HS-5 (cell line): ENCODE data around the gene LRFN4.

ENCODE experiments used
- DNase-seq: peaks from one replicate; pipeline ENCODE4 v3.0.0-alpha.2; 2012; ENCODE audit warnings: low read depth

The LRFN4 gene

DNA sequence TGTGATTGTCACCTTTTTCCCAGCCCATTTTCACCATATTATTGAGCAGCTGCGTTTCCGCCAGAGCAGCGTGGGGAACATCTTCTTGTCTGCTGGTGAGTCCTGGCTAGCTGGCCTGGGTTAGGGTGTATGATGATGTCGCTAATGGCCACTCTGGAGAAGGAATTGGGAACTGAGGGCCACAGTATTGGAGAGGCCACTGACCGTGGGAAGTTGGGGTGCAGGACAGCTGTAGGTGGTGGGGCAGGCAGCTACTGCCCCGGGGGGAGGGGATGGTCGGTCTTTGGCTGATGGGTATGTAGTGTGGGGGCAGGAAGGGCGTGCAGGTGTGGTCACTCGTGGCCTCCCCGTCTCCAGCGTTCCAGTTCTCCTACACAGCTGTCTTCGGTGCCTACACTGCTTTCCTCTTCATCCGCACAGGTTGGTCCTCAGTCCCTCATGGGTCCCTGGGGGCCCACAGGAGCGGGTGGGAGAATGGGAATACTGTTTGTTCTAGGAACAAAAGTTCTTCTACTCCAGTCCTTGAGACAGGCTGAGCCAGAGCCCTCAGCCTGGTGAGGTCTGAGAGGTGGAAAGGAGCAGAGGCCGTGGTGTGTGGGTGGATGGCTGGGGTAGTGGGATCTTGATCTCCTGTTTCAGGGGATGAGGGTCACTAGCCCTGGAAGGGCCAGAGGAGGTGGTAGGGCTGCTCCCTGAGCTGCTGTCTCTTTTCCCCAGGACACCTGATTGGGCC, 11.6 kb upstream of the LRFN4 start:
- no peak for DNase-seq

DNA sequence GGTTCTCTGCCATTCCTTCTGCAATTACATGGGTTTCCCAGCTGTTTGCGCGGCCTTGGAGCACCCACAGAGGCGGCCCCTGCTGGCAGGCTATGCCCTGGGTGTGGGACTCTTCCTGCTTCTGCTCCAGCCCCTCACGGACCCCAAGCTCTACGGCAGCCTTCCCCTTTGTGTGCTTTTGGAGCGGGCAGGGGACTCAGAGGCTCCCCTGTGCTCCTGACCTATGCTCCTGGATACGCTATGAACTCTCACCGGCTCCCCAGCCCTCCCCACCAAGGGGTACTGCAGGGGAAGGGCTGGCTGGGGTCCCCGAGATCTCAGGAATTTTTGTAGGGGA, 11.0 kb upstream of the LRFN4 start:
- no peak for DNase-seq

DNA sequence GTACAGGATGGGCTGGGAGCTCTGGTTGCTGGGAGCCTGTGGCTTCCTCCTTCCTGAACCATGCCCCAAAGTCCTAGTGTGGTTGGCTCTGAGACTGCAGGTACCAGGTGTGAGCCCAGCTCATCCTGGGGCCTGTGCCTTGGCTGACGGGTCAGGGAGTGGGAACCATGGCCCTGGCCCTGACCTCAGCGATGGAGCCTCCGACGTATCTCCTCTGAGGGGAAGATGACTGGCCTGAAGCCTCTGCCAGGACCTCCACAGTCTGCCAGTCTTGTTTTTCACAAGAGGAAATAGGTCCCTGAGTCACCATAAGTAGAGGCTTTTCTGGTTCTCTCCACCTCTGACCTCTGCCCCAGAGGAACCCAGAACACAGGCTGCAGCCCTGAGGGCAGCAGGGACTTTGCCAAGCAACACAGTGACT, 10.2 kb upstream of the LRFN4 start:
- no peak for DNase-seq

DNA sequence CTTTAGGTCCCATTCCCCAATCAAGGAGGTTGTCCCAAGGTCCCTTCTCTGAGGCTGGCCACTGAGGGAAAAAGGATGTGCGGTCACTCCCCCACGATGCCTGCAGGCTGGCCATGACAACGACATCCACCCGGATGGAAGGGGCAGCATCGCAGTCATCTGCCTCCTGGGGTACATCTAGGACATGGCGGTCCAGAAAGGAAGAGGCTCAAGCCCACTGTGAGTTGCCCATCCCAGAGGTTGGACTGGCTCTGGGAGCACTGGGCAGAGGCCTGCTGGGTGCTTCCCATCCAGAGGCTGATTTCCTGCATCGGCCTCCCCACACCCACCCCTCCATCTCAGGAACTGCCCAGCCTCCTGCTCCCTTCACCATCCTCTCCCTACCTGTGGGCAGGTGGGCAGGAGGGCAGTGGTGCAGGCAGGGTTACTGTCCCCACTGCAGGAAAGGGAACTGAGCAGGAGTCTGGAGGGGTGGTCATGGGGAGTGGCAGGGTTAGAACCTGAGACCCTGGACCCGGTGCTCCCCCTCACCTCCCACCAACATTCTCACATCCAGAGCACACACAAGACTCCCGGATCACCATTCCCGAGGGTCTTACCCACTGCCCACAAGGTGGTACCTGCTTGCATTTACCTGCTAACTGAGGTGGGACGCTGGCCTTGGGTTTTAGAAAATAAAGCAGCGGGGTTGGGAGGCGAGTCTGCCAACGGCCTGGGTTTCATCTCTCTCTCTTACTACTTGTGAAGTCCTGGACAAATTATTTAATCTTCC, 9.2 kb upstream of the LRFN4 start:
- DNase-seq = no peak

GRCh38 chr11:66848671-66849500, 8.0 kb upstream of the LRFN4 start:
- no peak for DNase-seq

- DNase-seq = no peak
Measured at GRCh38 chr11:66849501-66850234, 7.2 kb upstream of the LRFN4 start.

DNA sequence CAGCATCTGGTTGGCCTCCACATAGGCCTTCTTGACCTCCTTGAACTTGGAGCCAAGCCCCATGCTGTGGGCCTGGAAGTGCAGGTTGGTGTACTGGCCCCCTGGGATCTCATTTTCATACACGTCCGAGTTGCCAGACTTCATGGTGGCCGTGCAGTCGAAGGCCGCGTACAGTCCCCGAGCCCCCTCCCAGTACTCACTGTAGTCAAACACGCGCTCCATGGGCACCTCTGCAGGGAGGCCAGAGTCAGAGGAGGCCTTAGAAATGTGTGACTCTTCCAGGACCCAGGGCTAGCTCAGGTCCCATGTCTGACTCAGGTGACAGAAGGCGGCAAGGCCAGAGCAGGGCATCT, 6.7 kb upstream of the LRFN4 start:
- no peak for DNase-seq

DNA sequence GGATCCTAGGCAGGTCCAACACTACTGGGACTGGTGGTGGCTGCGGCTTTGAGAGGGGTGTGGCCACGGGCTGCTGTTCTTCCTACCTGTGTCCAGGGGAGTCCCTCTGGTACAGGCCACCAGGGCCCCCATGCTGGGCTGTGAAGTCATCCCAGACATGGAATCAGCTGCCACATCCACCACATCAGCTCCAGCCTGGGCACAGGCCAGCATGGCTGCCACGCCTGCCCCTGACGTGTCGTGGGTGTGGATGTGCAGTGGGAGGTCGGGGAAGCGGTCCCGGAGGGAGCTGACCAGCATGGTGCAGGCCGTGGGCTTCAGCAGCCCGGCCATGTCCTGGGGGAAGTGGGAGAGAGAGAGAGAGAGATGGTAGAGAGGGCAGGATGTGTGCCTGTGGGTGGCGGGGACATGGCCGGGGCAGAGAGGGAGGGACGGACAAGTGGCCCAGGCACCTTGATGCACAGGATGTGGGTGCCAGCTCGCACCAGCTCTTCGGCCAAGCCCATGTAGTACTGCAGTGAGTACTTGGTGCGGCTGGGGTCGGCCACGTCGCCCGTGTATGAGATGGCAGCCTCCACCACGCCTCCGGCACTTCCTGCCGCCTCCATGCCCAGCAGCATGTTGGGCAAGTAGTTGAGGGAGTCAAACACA, 6.2 kb upstream of the LRFN4 start:
- no peak for DNase-seq

GRCh38 chr11:66851239-66851596, 5.6 kb upstream of the LRFN4 start:
- no peak for DNase-seq

- DNase-seq = no peak
Measured at GRCh38 chr11:66851698-66852465, 5.0 kb upstream of the LRFN4 start.

DNA sequence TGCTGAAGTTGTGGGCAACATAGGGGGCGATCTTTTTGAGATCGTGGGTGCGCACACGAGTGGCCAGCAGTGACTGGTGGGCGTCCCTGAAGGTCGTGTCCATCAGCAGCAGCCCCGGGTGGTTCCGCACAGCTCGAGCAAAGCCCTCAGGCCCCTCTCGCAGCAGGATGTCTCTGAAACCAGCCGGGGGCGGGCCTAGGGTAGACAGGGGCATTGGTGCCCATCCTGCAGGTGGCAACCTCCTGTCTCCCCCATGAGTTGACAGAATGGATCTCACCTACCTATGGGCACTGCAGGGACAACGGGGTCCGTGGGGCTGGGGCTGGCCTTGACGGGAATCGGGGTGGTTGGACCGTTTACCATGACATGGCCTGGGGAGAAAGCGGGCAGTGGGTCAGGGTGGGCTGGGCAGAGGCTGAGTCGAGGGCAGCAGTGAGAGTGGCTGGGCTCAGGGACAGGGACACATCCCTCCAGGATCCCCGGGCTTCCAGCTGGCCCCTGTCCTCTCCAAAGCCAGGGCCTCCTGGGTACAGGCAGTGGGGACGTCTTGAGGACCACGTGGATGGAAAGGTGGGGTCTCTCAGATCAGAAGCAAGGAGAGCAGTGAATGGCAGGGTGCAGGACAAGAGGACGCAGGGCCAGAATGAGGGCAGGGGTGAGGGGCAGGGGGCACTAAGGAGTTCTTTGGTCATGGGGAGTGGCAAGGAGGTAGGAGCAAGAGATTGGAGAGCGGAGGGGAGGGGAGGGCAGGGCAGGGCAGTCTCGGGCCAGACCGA, 4.2 kb upstream of the LRFN4 start:
- DNase-seq = no peak

DNA sequence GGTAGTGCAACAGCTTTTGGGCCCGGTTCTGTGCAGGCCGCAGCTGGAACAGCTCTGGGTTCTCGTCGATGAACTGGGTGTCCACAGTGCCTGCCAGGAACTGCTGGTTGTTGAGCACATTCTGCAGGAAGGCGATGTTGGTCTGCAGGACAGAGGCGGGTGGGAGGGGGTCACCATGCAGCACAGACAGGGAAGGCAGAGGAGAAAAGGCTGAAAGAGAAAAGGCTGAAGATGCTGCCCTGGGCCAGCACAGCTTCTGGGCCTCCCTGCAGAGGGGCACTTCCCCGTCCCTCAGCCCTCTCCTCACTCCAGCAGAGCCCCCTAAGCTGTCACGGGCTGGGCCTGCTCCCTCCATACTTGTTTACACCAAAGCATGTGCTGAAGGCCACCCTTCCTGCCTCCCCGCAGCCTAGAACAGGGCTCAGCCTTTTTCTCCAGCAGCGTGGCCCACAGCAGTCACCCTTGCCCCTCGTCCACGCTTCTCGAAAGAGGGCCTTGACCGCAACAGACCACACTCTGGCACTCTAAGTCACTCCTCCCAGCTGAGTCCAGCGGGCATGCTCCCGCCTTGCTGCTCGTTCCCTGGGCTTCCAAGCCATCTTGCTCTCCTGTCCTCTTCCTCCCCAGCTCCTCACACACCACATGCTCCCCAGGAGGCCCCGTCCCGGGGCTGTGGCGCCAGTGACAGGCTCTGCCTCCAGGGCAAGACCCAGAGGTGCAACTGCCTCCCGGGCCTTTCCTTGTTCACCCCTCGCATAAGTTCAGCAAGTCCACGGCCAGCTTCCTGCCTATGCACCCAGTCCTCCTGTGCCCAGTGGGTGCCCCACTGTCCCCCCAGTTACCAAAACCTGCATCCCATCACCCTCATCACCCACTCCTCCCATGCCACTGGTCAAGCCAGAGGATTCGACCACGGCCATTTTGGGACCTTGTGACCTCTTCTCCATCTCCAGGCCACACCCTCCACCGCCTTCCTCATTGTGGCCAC, 3.3 kb upstream of the LRFN4 start:
- DNase-seq = no peak

GRCh38 chr11:66854231-66854661, 2.6 kb upstream of the LRFN4 start:
- no peak for DNase-seq

DNA sequence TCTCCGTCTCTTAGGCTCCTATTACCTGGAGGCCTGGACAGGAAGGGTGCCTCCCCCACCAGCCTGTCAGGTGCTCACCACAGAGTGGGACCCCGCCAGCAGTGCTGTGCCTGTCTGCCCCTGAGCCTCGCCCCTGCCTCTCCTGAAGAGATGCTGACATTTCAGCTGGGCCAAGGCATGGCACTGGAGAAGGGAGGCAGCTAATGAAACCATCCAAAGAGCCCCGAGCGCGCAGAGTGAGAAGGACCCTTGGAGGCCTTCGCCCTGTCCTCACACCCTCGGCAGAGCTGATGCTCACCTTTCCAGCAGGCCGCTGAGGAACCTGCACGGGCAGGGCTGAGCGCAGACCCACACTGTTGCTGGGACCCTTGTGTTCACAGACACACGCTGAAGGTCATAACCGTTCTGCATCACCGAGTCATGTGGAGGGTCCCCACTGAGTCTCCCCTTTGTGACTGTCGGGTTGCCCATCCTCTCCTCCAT, 2.1 kb upstream of the LRFN4 start:
- DNase-seq = no peak

GRCh38 chr11:66855574-66856495, 1.0 kb upstream of the LRFN4 start:
- peak; percentile 61 for DNase-seq

- no peak for DNase-seq
Measured at GRCh38 chr11:66857234-66857926, 516 bp downstream of the LRFN4 start.

DNA sequence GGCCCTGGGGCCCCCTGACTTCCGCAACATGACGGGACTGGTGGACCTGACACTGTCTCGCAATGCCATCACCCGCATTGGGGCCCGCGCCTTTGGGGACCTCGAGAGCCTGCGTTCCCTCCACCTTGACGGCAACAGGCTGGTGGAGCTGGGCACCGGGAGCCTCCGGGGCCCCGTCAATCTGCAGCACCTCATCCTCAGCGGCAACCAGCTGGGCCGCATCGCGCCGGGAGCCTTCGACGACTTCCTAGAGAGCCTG, 992 bp downstream of the LRFN4 start:
- DNase-seq = no peak
